HepG2 (cell line): Measurements from ENCODE around the gene ZNFX1. TPM values are rescaled to one million over a fixed set of nuclear protein-coding genes. Genes with fewer than 3 reads are reported as not detected.

Source experiments
- ATAC-seq: fragments of 200-7000 bp; cut with Tn5 transposase; 3 replicates; pipeline ENCODE4 v1.9.1; 2020; ENCODE audit warnings: mild to moderate bottlenecking, moderate library complexity
- BruUV-seq: library from RNA; stranded (reverse); fragments of 400-500 nt; replicated peaks from 2 replicates; lab custom pipeline; 2021; lab: Mats Ljungman, UMichigan
- CTCF ChIA-PET: fragments of 300-600 bp; formaldehyde crosslinking; extraction: SDS; loops from one replicate; lab custom pipeline; 2021; ENCODE audit warnings: low total read pairs, inconsistent platforms, low intra/inter-chr PET ratio; lab: Yijun Ruan, JAX
- POLR2A ChIA-PET: fragments of 350-600 bp; sonication (Branson Sonifier 250); formaldehyde crosslinking; loops from one replicate; lab custom pipeline; 2020; ENCODE audit warnings: antibody characterized with exemption, inconsistent platforms; lab: Yijun Ruan, JAX
- DNase-seq: peaks from one replicate; pipeline ENCODE4 v3.0.0-alpha.2; 2015; ENCODE audit warnings: low spot score
- FAIRE-seq: peaks from 3 replicates; lab custom pipeline; 2011; peaks lifted over from hg19 to GRCh38; lab: Jason Lieb, UNC
- H2AFZ ChIP-seq: one replicate; pipeline ENCODE4 v1.6.1; 2011; ENCODE audit warnings: low read length, inconsistent platforms
- H3K27ac ChIP-seq: fragments of 300-600 bp; 3 replicates; pipeline ENCODE4 v1.8.0; 2011; ENCODE audit warnings: mixed run types, mild to moderate bottlenecking, mixed read lengths, low read length, inconsistent platforms; ENCODE audit not compliant: insufficient read depth; ENCODE audit errors: extremely low read length
- H3K27me3 ChIP-seq, 2 experiments: fragments of 200-600 bp in 1 of 2; 2 replicates in 1 of 2; 3 replicates in 1 of 2; pipeline versions ENCODE4 v1.6.0 to v1.8.0; 2011; ENCODE audit warnings: low read length in 2 of 2, mild to moderate bottlenecking in 2 of 2, moderate library complexity in 2 of 2, inconsistent platforms in 1 of 2; ENCODE audit not compliant: insufficient read depth in 2 of 2, control insufficient read depth in 1 of 2
- H3K36me3 ChIP-seq, 2 experiments: fragments of 200-600 bp in 1 of 2; replicated peaks in 1 of 2; 2 replicates in 1 of 2; 3 replicates in 1 of 2; pipeline versions ENCODE4 v1.5.1 to v1.8.0; 2011; ENCODE audit warnings: low read length in 2 of 2, inconsistent platforms in 1 of 2; ENCODE audit not compliant: insufficient read depth in 2 of 2, control insufficient read depth in 1 of 2
- H3K4me1 ChIP-seq: 2 replicates; pipeline ENCODE4 v1.5.1; 2012; ENCODE audit warnings: low read length, inconsistent platforms; ENCODE audit not compliant: insufficient read depth
- H3K4me2 ChIP-seq: 2 replicates; pipeline ENCODE4 v1.6.0; 2011; ENCODE audit warnings: low read depth, low read length, inconsistent platforms
- H3K4me3 ChIP-seq, 3 experiments: fragments of 200-600 bp in 1 of 3; sonication (generic), shearing (Covaris generic) in 1 of 3; replicated peaks in 1 of 3; 2 replicates each; pipeline ENCODE4 v1.5.1; 2011 to 2016; ENCODE audit warnings: low read length in 3 of 3, inconsistent platforms in 2 of 3, low read depth in 2 of 3, mild to moderate bottlenecking in 2 of 3, control low read depth in 1 of 3, mixed read lengths in 1 of 3; ENCODE audit not compliant: insufficient read depth in 1 of 3
- H3K79me2 ChIP-seq: one replicate; pipeline ENCODE4 v1.6.1; 2011; ENCODE audit warnings: low read length, inconsistent platforms; ENCODE audit not compliant: insufficient read depth
- H3K9ac ChIP-seq: 2 replicates; pipeline ENCODE4 v1.6.0; 2011; ENCODE audit warnings: mild to moderate bottlenecking, low read depth, low read length, inconsistent platforms; ENCODE audit not compliant: insufficient read depth
- H3K9me3 ChIP-seq: 2 replicates; pipeline ENCODE4 v1.5.1; 2012; ENCODE audit warnings: mild to moderate bottlenecking, low read length
- H4K20me1 ChIP-seq: 2 replicates; pipeline ENCODE4 v1.6.0; 2011; ENCODE audit warnings: inconsistent platforms, mild to moderate bottlenecking, low read length, moderate library complexity; ENCODE audit not compliant: insufficient read depth
- ARID2 ChIP-seq: sonication (generic); formaldehyde crosslinking; IDR thresholded peaks from 2 replicates; pipeline ENCODE4 v1.8.1; 2022; ENCODE audit warnings: mild to moderate bottlenecking, missing genetic modification reagents, borderline replicate concordance
- CENPX ChIP-seq: sonication (generic); formaldehyde crosslinking; IDR thresholded peaks from 2 replicates; pipeline ENCODE4 v1.9.0; 2021; ENCODE audit warnings: mild to moderate bottlenecking, missing genetic modification reagents, moderate library complexity
- FOXO1 ChIP-seq: sonication (generic); formaldehyde crosslinking; IDR thresholded peaks from 2 replicates; pipeline ENCODE4 v1.4.0; 2020; ENCODE audit warnings: missing genetic modification reagents
- GLI4 ChIP-seq: sonication (generic); formaldehyde crosslinking; IDR thresholded peaks from 2 replicates; pipeline ENCODE4 v1.5.1; 2020; ENCODE audit warnings: missing genetic modification reagents, mild to moderate bottlenecking, moderate library complexity, borderline replicate concordance
- JDP2 ChIP-seq: sonication (generic); formaldehyde crosslinking; IDR thresholded peaks from 2 replicates; pipeline ENCODE4 v1.8.1; 2022; ENCODE audit warnings: missing genetic modification reagents, borderline replicate concordance
- MEIS1 ChIP-seq: sonication (generic); formaldehyde crosslinking; IDR thresholded peaks from 2 replicates; pipeline ENCODE4 v1.9.0; 2021; ENCODE audit warnings: mild to moderate bottlenecking, missing genetic modification reagents, moderate library complexity, borderline replicate concordance
- NRL ChIP-seq: sonication (generic); formaldehyde crosslinking; IDR thresholded peaks from 2 replicates; pipeline ENCODE4 v1.5.0; 2020; ENCODE audit warnings: missing genetic modification reagents, mild to moderate bottlenecking, moderate library complexity, borderline replicate concordance
- POLR2G ChIP-seq: fragments of 200-400 bp; formaldehyde crosslinking; IDR thresholded peaks from 2 replicates; pipeline ENCODE4 v1.6.1; 2018; ENCODE audit warnings: mild to moderate bottlenecking, low read depth, low read length, moderate library complexity
- SETDB1 ChIP-seq: sonication (generic); formaldehyde crosslinking; IDR thresholded peaks from 2 replicates; pipeline ENCODE4 v1.5.1; 2020; ENCODE audit warnings: missing genetic modification reagents, mild to moderate bottlenecking, borderline replicate concordance
- SIX1 ChIP-seq: sonication (generic); formaldehyde crosslinking; IDR thresholded peaks from 2 replicates; pipeline ENCODE4 v1.4.0; 2020; ENCODE audit warnings: missing genetic modification reagents, borderline replicate concordance
- SNAI1 ChIP-seq: sonication (generic); formaldehyde crosslinking; IDR thresholded peaks from 2 replicates; pipeline ENCODE4 v1.5.0; 2020; ENCODE audit warnings: mild to moderate bottlenecking, missing genetic modification reagents, borderline replicate concordance
- ZFP36L2 ChIP-seq: sonication (generic); formaldehyde crosslinking; IDR thresholded peaks from 2 replicates; pipeline ENCODE4 v1.4.0; 2020; ENCODE audit warnings: missing genetic modification reagents
- ZNF569 ChIP-seq: sonication (generic); formaldehyde crosslinking; IDR thresholded peaks from 2 replicates; pipeline ENCODE4 v1.5.0; 2020; ENCODE audit warnings: mild to moderate bottlenecking, missing genetic modification reagents, moderate library complexity, borderline replicate concordance
- ZNF672 ChIP-seq: sonication (generic); formaldehyde crosslinking; IDR thresholded peaks from 2 replicates; pipeline ENCODE4 v1.8.1; 2022; ENCODE audit warnings: missing genetic modification reagents
- ZNF790 ChIP-seq: sonication (generic); formaldehyde crosslinking; IDR thresholded peaks from 2 replicates; pipeline ENCODE4 v1.8.0; 2022; ENCODE audit warnings: missing genetic modification reagents, mild to moderate bottlenecking, borderline replicate concordance
- ZSCAN9 ChIP-seq: IDR thresholded peaks from 2 replicates; pipeline ENCODE4 v1.6.1; 2016; ENCODE audit warnings: borderline replicate concordance
- WGBS: methylation state at CpG from one replicate; pipeline ENCODE4 v1.1.6; 2017; ENCODE audit warnings: low lambda C conversion rate; 5-methylcytosine and 5-hydroxymethylcytosine counted together
- in situ Hi-C: cut with HindIII; loops from 2 replicates; pipeline ENCODE4 v1.10.0; 2017; ENCODE audit warnings: low pct_unique_long_range_greater_than_20kb; ENCODE audit not compliant: extremely low pct_ligation_motif_present
- intact Hi-C: fragments of 100-400 bp; cut with micrococcal nuclease; formaldehyde crosslinking; loops from one replicate; pipeline ENCODE4 v1.10.0; 2022; ENCODE audit not compliant: unreplicated experiment
- polyA plus RNA-seq, 8 experiments: library from polyadenylated mRNA; depleted of rRNA in 3 of 8; stranded (reverse) in 7 of 8; unstranded in 1 of 8; fragments of >200 nt; fragmentation: Illumina TruSeq in 4 of 8; extraction: Trizol in 4 of 8; gene quantifications; 2 replicates each; pipeline versions ENCODE4 v1.2.1 to v1.2.3, GENCODE V29; 2011 to 2016; ENCODE audit warnings: low read depth in 4 of 8, missing spikeins in 1 of 8, mixed read lengths in 1 of 8; ENCODE audit not compliant: insufficient read depth in 1 of 8
- total RNA-seq, 5 experiments: library from RNA; depleted of rRNA; stranded (reverse); fragments of >200 nt; fragmentation: Illumina TruSeq; extraction: Trizol; gene quantifications; 2 replicates each; pipeline ENCODE4 v1.2.3, GENCODE V29; 2016; ENCODE audit warnings: low read depth in 1 of 5
- TF ChIP-seq, protein P1 (sequence below): sonication (generic); formaldehyde crosslinking; IDR thresholded peaks from 2 replicates; pipeline ENCODE4 v1.5.0; 2020; ENCODE audit warnings: missing genetic modification reagents
- TF ChIP-seq, protein P2 (sequence below): conservative IDR thresholded peaks from 2 replicates; pipeline ENCODE4 v1.6.1; 2018; ENCODE audit warnings: missing genetic modification reagents
- TF ChIP-seq, protein P3 (sequence below): sonication (generic); formaldehyde crosslinking; IDR thresholded peaks from 2 replicates; pipeline ENCODE4 v1.4.0; 2020; ENCODE audit warnings: mild to moderate bottlenecking, missing genetic modification reagents
- TF ChIP-seq, protein P4 (sequence below): sonication (generic); formaldehyde crosslinking; IDR thresholded peaks from 2 replicates; pipeline ENCODE4 v1.5.0; 2020; ENCODE audit warnings: missing genetic modification reagents, mild to moderate bottlenecking, borderline replicate concordance

The ZNFX1 gene
- total and polyA plus RNA-seq, 2 of the 13 experiments (the other 11 are each of a cell fraction or from before 2014, with no cell fraction given), result 2.9 to 11.1 TPM

DNA sequence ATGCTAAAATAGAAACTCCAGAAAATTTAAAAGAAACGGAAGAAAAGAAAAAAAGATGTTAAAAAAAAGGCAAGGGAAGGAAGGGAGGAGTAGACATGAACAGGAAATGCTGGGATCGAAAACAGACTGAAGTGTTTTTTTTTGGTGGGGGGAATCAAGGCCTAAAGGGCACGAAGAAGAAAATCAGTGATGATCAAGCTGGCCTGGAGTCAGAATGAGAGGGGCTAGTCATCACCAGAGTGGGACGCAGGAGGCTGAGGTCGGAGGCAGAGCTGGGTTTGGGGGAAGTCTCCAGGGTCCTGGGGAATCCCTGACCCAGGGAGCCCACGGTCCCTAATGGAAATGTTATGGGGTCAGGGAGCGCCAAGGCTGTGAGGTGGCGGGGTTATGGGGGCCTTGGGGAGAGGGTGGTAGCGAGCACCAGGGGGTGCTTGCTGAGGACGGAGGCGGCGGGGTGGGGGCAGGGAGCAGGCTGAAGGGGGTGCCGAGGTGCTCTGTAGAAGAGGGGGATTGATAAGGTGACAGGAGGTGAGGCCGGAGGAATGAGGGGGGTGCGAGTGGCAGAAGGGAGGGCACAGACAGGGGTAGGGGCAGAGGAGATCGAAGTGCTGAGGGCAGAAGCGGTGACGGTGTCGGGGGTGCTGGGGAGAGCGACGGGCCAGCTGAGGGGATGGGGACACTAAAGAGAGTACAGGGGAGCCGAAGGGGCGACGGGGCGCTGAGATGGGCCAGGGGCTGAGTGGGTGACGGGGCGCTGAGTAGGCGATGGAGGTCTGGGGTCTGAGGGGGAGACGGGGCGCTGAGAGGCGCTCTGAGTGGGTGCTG is 684 bp downstream of the ZNFX1 start:
- 1% methylated on average over 31 of the region's 31 CpGs for WGBS
- Histone ChIP-seq H3K27me3 (peaks cover 0 to 4% of the 10 kb centered on the region in 2 experiments; a peak in 1 of 5 replicates), H4K20me1 (peaks cover 36% of the 10 kb centered on the region), H3K27ac (peak overlapping the region; percentile 91), H3K4me2 (peak overlapping the region; percentile 96), H3K4me3 (peak overlapping the region; percentile 78 to 98 (median 91)), H3K4me1 (peaks cover 54% of the 10 kb centered on the region), H3K9me3 (no peaks in the 10 kb centered on the region), H2AFZ (no peak overlapping the region), H3K36me3 (peaks cover 22 to 45% of the 10 kb centered on the region in 2 experiments), H3K9ac (peak overlapping the region; percentile 99), H3K79me2 (peaks cover 71% of the 10 kb centered on the region)
- no peak for DNase-seq
- BruUV-seq, result no TSS peak
- FAIRE-seq, result no peak
- intact Hi-C loops, result loop anchor here (1.0 to 5.0 kb wide), 4 partner anchors 31 to 460 kb away; partner anchors contain the start of gene STAU1
- ChIA-PET CTCF (no interaction called here), POLR2A (interaction anchor here (0.6 to 6.0 kb wide), 22 partner anchors 7 to 355 kb away, joined by 3 to 46 read pairs (median 4); partner anchors contain the start of genes DDX27 and STAU1)
- in situ Hi-C loops, result no loop called here
- peak; percentile 2 for ATAC-seq
- TF ChIP-seq, protein P1, sequence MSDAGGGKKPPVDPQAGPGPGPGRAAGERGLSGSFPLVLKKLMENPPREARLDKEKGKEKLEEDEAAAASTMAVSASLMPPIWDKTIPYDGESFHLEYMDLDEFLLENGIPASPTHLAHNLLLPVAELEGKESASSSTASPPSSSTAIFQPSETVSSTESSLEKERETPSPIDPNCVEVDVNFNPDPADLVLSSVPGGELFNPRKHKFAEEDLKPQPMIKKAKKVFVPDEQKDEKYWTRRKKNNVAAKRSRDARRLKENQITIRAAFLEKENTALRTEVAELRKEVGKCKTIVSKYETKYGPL (CRISPR knock-in tag), result no peak
- TF ChIP-seq, protein P2, sequence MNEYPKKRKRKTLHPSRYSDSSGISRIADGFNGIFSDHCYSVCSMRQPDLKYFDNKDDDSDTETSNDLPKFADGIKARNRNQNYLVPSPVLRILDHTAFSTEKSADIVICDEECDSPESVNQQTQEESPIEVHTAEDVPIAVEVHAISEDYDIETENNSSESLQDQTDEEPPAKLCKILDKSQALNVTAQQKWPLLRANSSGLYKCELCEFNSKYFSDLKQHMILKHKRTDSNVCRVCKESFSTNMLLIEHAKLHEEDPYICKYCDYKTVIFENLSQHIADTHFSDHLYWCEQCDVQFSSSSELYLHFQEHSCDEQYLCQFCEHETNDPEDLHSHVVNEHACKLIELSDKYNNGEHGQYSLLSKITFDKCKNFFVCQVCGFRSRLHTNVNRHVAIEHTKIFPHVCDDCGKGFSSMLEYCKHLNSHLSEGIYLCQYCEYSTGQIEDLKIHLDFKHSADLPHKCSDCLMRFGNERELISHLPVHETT, result no peak
- TF ChIP-seq, protein P3, sequence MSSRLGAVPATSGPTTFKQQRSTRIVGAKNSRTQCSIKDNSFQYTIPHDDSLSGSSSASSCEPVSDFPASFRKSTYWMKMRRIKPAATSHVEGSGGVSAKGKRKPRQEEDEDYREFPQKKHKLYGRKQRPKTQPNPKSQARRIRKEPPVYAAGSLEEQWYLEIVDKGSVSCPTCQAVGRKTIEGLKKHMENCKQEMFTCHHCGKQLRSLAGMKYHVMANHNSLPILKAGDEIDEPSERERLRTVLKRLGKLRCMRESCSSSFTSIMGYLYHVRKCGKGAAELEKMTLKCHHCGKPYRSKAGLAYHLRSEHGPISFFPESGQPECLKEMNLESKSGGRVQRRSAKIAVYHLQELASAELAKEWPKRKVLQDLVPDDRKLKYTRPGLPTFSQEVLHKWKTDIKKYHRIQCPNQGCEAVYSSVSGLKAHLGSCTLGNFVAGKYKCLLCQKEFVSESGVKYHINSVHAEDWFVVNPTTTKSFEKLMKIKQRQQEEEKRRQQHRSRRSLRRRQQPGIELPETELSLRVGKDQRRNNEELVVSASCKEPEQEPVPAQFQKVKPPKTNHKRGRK (CRISPR knock-in tag), result no peak
- TF ChIP-seq ZSCAN9 (CRISPR knock-in tag) (no peak), MEIS1 (CRISPR knock-in tag) (peak; percentile 64; the same call in 1 of the 2 replicates), JDP2 (no peak), ZNF569 (no peak), ARID2 (CRISPR knock-in tag) (no peak), POLR2G (no peak), GLI4 (no peak), FOXO1 (CRISPR knock-in tag) (no peak), CENPX (CRISPR knock-in tag) (no peak), ZNF672 (CRISPR knock-in tag) (no peak), ZFP36L2 (CRISPR knock-in tag) (no peak), SNAI1 (CRISPR knock-in tag) (no peak), NRL (CRISPR knock-in tag) (peak; percentile 63; the same call in 1 of the 2 replicates), SIX1 (CRISPR knock-in tag) (no peak), ZNF790 (CRISPR knock-in tag) (no peak), SETDB1 (CRISPR knock-in tag) (no peak)
- TF ChIP-seq, protein P4, sequence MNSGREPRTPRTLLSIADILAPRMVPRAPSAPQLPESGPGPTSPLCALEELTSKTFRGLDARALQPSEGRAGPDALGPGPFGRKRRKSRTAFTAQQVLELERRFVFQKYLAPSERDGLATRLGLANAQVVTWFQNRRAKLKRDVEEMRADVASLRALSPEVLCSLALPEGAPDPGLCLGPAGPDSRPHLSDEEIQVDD, result no peak
